ENCODE data around the gene GTF2A1L. TPM values are rescaled to one million over a fixed set of nuclear protein-coding genes. Genes with fewer than 3 reads are reported as not detected.

GTF2A1L gene
- total RNA-seq, 1 experiment from 2014 or later, result not detected

- no peaks in the 10 kb centered on the region for H3K36me3 ChIP-seq (ENCODE audit: low read depth)
- no peak for DNase-seq
- ChIA-PET CTCF (no interaction called here), POLR2A (ENCODE audit: unreplicated experiment) (interaction anchor here (0.7 kb wide), 1 partner anchor 55 kb away, joined by 3 read pairs; no protein-coding TSS in a partner anchor)
- TF ChIP-seq CTCF (conservative IDR thresholded peaks at IDR 0.05) (no peak), EZH2 (IDR thresholded peaks at IDR 0.05; ENCODE audit: low read depth) (no peak)
- H3K4me1 ChIP-seq (replicated peaks; ENCODE audit: insufficient read depth), result no peaks in the 10 kb centered on the region
- no peak overlapping the region for H3K4me3 ChIP-seq
- H3K9me3 ChIP-seq (ENCODE audit: insufficient read depth, low read depth), result no peaks in the 10 kb centered on the region
- H3F3A ChIP-seq (ENCODE audit: insufficient read depth, low read depth), result no peaks in the 10 kb centered on the region
- H2AFZ ChIP-seq, result no peak overlapping the region
- no peaks in the 10 kb centered on the region for H3K27me3 ChIP-seq (ENCODE audit: insufficient read depth, low read depth)
- H3K79me2 ChIP-seq (ENCODE audit: low read depth), result no peaks in the 10 kb centered on the region
- H3K27ac ChIP-seq, result no peak overlapping the region
- intact Hi-C loops (cut with micrococcal nuclease; ENCODE audit: unreplicated experiment), result no loop called here
- H3K4me2 ChIP-seq, result no peak overlapping the region
- BruUV-seq (replicated peaks), result no TSS peak
- H3K9me2 ChIP-seq (ENCODE audit: insufficient read depth), result no peaks in the 10 kb centered on the region
- H4K20me1 ChIP-seq (ENCODE audit: insufficient read depth), result no peaks in the 10 kb centered on the region
Measured at GRCh38 chr2:48715956-48716355, 98.3 kb downstream of the GTF2A1L start.

DNA sequence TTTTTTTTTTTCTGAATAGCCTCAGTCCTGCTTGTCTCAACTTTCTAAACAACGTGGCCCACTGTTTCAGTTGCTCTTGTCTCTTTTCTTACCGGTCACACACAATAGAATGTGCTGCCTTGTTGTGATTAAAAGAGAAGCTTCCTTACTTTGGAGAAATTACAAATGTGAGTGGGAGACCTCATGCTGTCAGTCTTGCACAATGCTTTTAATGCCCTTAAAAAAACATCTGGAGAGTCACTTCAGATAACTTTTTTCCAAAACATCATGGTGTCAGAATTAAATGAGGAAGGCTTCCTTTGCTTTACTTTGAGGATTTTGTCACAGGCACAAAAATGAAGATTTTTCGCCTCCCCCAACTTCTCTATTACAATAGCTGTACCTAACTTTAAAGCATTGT lies 100.2 kb downstream of the GTF2A1L start:
- H3K27ac ChIP-seq, result no peak overlapping the region
- TF ChIP-seq CTCF (conservative IDR thresholded peaks at IDR 0.05) (no peak), EZH2 (IDR thresholded peaks at IDR 0.05; ENCODE audit: low read depth) (no peak)
- ChIA-PET POLR2A (ENCODE audit: unreplicated experiment) (no interaction called here), CTCF (no interaction called here)
- no peaks in the 10 kb centered on the region for H3K79me2 ChIP-seq (ENCODE audit: low read depth)
- no peak overlapping the region for H2AFZ ChIP-seq
- BruUV-seq (replicated peaks), result no TSS peak
- H4K20me1 ChIP-seq (ENCODE audit: insufficient read depth), result no peaks in the 10 kb centered on the region
- H3F3A ChIP-seq (ENCODE audit: insufficient read depth, low read depth), result no peaks in the 10 kb centered on the region
- no peaks in the 10 kb centered on the region for H3K9me3 ChIP-seq (ENCODE audit: insufficient read depth, low read depth)
- no peaks in the 10 kb centered on the region for H3K27me3 ChIP-seq (ENCODE audit: insufficient read depth, low read depth)
- H3K4me2 ChIP-seq, result no peak overlapping the region
- no peaks in the 10 kb centered on the region for H3K36me3 ChIP-seq (ENCODE audit: low read depth)
- DNase-seq, result no peak
- no peaks in the 10 kb centered on the region for H3K9me2 ChIP-seq (ENCODE audit: insufficient read depth)
- intact Hi-C loops (cut with micrococcal nuclease; ENCODE audit: unreplicated experiment), result no loop called here
- H3K4me1 ChIP-seq (replicated peaks; ENCODE audit: insufficient read depth), result no peaks in the 10 kb centered on the region
- no peak overlapping the region for H3K4me3 ChIP-seq

DNA sequence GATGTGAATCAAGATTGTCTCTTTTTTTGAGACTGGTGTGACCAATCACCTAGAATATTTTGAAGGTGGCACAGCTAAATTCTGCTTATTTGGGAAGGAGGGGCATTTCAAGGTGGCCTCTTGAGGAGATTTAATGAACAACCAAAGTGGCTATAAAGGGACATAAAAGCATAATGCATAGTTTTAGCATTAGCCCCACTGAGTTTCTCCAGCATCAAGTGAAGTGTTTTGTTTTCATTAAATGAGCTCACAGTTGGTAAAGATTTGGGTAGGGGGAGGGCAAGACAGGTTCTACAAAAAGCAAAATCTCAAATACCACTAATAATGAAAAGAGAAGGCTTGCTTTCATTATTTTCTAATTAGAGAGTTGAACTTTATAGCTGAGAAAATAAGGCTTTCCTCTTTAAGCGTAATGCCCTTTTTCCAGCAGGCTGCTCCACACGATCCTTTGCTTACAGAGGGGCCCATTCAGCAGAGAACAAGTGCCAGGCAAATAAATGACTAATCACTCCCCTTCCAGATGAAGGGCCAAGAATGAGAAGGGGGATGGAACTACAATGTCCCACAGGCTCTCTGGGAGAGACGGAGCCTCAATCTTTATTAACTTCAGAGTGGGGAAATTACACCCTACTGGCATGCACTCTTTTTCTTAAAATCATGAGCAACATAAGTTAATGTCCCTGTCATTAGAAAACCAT lies 102.0 kb downstream of the GTF2A1L start:
- Histone ChIP-seq H3K4me1 (replicated peaks; ENCODE audit: insufficient read depth) (no peaks in the 10 kb centered on the region), H2AFZ (no peak overlapping the region), H3K4me3 (no peak overlapping the region), H3K36me3 (ENCODE audit: low read depth) (no peaks in the 10 kb centered on the region), H4K20me1 (ENCODE audit: insufficient read depth) (no peaks in the 10 kb centered on the region), H3K4me2 (no peak overlapping the region), H3F3A (ENCODE audit: insufficient read depth, low read depth) (no peaks in the 10 kb centered on the region), H3K27ac (no peak overlapping the region), H3K9me2 (ENCODE audit: insufficient read depth) (no peaks in the 10 kb centered on the region), H3K9me3 (ENCODE audit: insufficient read depth, low read depth) (no peaks in the 10 kb centered on the region), H3K27me3 (ENCODE audit: insufficient read depth, low read depth) (no peaks in the 10 kb centered on the region), H3K79me2 (ENCODE audit: low read depth) (no peaks in the 10 kb centered on the region)
- BruUV-seq (replicated peaks), result no TSS peak
- no peak for TF ChIP-seq CTCF (conservative IDR thresholded peaks at IDR 0.05)
- TF ChIP-seq EZH2 (IDR thresholded peaks at IDR 0.05; ENCODE audit: low read depth), result no peak
- intact Hi-C loops (cut with micrococcal nuclease; ENCODE audit: unreplicated experiment), result no loop called here
- ChIA-PET POLR2A (ENCODE audit: unreplicated experiment) (no interaction called here), CTCF (no interaction called here)
- DNase-seq, result no peak
